WTC11 (cell line): Measurements from ENCODE around the gene PLCB3. TPM values are rescaled to one million over a fixed set of nuclear protein-coding genes. Genes with fewer than 3 reads are reported as not detected.

Experiments used
- ATAC-seq: fragments of 200-7000 bp; cut with Tn5 transposase; 2 replicates; pipeline ENCODE4 v1.10.0; 2021; ENCODE audit warnings: mild to moderate bottlenecking, moderate library complexity
- CTCF ChIA-PET: fragments of 300-600 bp; sonication (Branson Sonifier 250); formaldehyde crosslinking; loops from one replicate; lab custom pipeline; 2021; ENCODE audit warnings: antibody characterized with exemption; lab: Charles Lee
- POLR2A ChIA-PET: fragments of 350-600 bp; sonication (Branson Sonifier 250); formaldehyde crosslinking; loops from one replicate; lab custom pipeline; 2021; ENCODE audit warnings: antibody characterized with exemption; lab: Charles Lee
- DNase-seq: peaks from one replicate; pipeline ENCODE4 v3.0.0; 2021; ENCODE audit warnings: low spot score
- H3K27ac Mint-ChIP-seq: 2 replicates; pipeline ENCODE4 v1.8.0; 2021; ENCODE audit warnings: mixed read lengths
- H3K27me3 Mint-ChIP-seq: 2 replicates; pipeline ENCODE4 v1.8.0; 2021; ENCODE audit warnings: low read depth, mild to moderate bottlenecking, moderate library complexity, mixed read lengths
- H3K36me3 Mint-ChIP-seq: 2 replicates; pipeline ENCODE4 v1.8.0; 2021; ENCODE audit warnings: mixed read lengths
- H3K4me1 Mint-ChIP-seq: 2 replicates; pipeline ENCODE4 v1.8.0; 2022; ENCODE audit warnings: mixed read lengths
- H3K4me3 Mint-ChIP-seq: 2 replicates; pipeline ENCODE4 v1.8.0; 2021; ENCODE audit warnings: mild to moderate bottlenecking, moderate library complexity, mixed read lengths
- H3K9me3 Mint-ChIP-seq: 2 replicates; pipeline ENCODE4 v1.8.0; 2021; ENCODE audit warnings: mixed read lengths
- ATF1 ChIP-seq: sonication (generic); formaldehyde crosslinking; IDR thresholded peaks from 2 replicates; pipeline ENCODE4 v1.8.1; 2023; ENCODE audit warnings: mild to moderate bottlenecking, moderate library complexity, missing genetic modification reagents
- ETV6 ChIP-seq: sonication (generic); formaldehyde crosslinking; IDR thresholded peaks from 2 replicates; pipeline ENCODE4 v1.8.1; 2022; ENCODE audit warnings: mild to moderate bottlenecking, missing genetic modification reagents
- JAZF1 ChIP-seq: fragments of 250-450 bp; sonication (Bioruptor Pico); IDR thresholded peaks from 2 replicates; pipeline ENCODE4 v1.9.0; 2021; ENCODE audit warnings: moderate library complexity, mild to moderate bottlenecking, inconsistent platforms
- MYBL2 ChIP-seq: sonication (generic); formaldehyde crosslinking; IDR thresholded peaks from 2 replicates; pipeline ENCODE4 v1.8.1; 2023; ENCODE audit warnings: mild to moderate bottlenecking, moderate library complexity, missing genetic modification reagents
- NFYB ChIP-seq: sonication (generic); formaldehyde crosslinking; conservative IDR thresholded peaks from 2 replicates; pipeline ENCODE4 v1.8.0; 2022; ENCODE audit warnings: low read depth, missing genetic modification reagents
- TEAD4 ChIP-seq: sonication (generic); formaldehyde crosslinking; IDR thresholded peaks from 2 replicates; pipeline ENCODE4 v1.8.0; 2022; ENCODE audit warnings: mild to moderate bottlenecking, missing genetic modification reagents
- ZNF138 ChIP-seq: sonication (generic); formaldehyde crosslinking; conservative IDR thresholded peaks from 2 replicates; pipeline ENCODE4 v1.8.1; 2022; ENCODE audit warnings: mild to moderate bottlenecking, moderate library complexity, missing genetic modification reagents
- ZNF219 ChIP-seq: sonication (generic); formaldehyde crosslinking; IDR thresholded peaks from 2 replicates; pipeline ENCODE4 v1.8.0; 2023; ENCODE audit warnings: missing genetic modification reagents, mild to moderate bottlenecking, borderline replicate concordance
- ZNF317 ChIP-seq: sonication (generic); formaldehyde crosslinking; IDR thresholded peaks from 2 replicates; pipeline ENCODE4 v1.8.1; 2023; ENCODE audit warnings: low read depth, mild to moderate bottlenecking, moderate library complexity, missing genetic modification reagents, borderline replicate concordance
- total RNA-seq: library from RNA; stranded (reverse); gene quantifications from 3 replicates; pipeline ENCODE4 v1.2.3, GENCODE V29; 2021
- TF ChIP-seq, protein P1 (sequence below): fragments of 250-450 bp; sonication (Bioruptor Pico); IDR thresholded peaks from 2 replicates; pipeline ENCODE4 v1.9.0; 2021; ENCODE audit warnings: mild to moderate bottlenecking
- TF ChIP-seq, protein P2 (sequence below): sonication (generic); formaldehyde crosslinking; IDR thresholded peaks from 2 replicates; pipeline ENCODE4 v1.8.0; 2022; ENCODE audit warnings: missing genetic modification reagents
- TF ChIP-seq, protein P3 (sequence below): fragments of 250-450 bp; sonication (Bioruptor Pico); IDR thresholded peaks from 2 replicates; pipeline ENCODE4 v1.9.0; 2021; ENCODE audit warnings: mild to moderate bottlenecking

PLCB3 gene
- total RNA-seq, 1 experiment from 2014 or later: 97.4 TPM

DNA sequence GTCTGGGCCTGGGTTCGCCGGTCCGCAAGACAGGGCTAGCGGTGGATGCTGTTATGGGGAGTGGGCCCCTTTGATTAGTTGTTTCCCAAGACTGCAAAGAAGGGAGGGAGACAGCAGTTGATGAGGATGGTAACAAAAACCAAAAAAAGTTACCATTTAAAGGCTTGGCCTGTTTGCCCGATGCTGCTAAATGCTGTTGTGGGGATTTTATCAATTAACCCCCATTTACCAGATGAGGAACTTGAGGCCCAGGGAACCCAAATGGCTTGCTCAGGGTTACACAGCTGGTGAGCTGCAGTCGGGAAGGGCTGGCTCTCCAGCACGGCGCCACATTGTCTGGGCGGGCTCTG is 28.7 kb upstream of the PLCB3 start:
- DNase-seq (no peak), ATAC-seq (no peak)
- no peaks in the 10 kb centered on the region for H3K9me3 Mint-ChIP-seq
- H3K27ac Mint-ChIP-seq: no peak overlapping the region
- no peak overlapping the region for H3K4me3 Mint-ChIP-seq
- POLR2A ChIA-PET: interaction anchor here (0.6 to 0.8 kb wide), 2 partner anchors 8 to 21 kb away, joined by 3 to 5 read pairs; no protein-coding TSS in a partner anchor
- no peaks in the 10 kb centered on the region for H3K27me3 Mint-ChIP-seq
- TF ChIP-seq ATF1 (CRISPR knock-in tag) (no peak), NFYB (no peak), ETV6 (CRISPR knock-in tag) (no peak), TEAD4 (CRISPR knock-in tag) (no peak), ZNF317 (CRISPR knock-in tag) (no peak), ZNF219 (CRISPR knock-in tag) (no peak), JAZF1 (no peak)
- TF ChIP-seq, protein P1, sequence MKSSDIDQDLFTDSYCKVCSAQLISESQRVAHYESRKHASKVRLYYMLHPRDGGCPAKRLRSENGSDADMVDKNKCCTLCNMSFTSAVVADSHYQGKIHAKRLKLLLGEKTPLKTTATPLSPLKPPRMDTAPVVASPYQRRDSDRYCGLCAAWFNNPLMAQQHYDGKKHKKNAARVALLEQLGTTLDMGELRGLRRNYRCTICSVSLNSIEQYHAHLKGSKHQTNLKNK (CRISPR knock-in tag): no peak
- TF ChIP-seq, protein P2, sequence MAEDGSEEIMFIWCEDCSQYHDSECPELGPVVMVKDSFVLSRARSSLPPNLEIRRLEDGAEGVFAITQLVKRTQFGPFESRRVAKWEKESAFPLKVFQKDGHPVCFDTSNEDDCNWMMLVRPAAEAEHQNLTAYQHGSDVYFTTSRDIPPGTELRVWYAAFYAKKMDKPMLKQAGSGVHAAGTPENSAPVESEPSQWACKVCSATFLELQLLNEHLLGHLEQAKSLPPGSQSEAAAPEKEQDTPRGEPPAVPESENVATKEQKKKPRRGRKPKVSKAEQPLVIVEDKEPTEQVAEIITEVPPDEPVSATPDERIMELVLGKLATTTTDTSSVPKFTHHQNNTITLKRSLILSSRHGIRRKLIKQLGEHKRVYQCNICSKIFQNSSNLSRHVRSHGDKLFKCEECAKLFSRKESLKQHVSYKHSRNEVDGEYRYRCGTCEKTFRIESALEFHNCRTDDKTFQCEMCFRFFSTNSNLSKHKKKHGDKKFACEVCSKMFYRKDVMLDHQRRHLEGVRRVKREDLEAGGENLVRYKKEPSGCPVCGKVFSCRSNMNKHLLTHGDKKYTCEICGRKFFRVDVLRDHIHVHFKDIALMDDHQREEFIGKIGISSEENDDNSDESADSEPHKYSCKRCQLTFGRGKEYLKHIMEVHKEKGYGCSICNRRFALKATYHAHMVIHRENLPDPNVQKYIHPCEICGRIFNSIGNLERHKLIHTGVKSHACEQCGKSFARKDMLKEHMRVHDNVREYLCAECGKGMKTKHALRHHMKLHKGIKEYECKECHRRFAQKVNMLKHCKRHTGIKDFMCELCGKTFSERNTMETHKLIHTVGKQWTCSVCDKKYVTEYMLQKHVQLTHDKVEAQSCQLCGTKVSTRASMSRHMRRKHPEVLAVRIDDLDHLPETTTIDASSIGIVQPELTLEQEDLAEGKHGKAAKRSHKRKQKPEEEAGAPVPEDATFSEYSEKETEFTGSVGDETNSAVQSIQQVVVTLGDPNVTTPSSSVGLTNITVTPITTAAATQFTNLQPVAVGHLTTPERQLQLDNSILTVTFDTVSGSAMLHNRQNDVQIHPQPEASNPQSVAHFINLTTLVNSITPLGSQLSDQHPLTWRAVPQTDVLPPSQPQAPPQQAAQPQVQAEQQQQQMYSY (CRISPR knock-in tag): no peak
- TF ChIP-seq, protein P3, sequence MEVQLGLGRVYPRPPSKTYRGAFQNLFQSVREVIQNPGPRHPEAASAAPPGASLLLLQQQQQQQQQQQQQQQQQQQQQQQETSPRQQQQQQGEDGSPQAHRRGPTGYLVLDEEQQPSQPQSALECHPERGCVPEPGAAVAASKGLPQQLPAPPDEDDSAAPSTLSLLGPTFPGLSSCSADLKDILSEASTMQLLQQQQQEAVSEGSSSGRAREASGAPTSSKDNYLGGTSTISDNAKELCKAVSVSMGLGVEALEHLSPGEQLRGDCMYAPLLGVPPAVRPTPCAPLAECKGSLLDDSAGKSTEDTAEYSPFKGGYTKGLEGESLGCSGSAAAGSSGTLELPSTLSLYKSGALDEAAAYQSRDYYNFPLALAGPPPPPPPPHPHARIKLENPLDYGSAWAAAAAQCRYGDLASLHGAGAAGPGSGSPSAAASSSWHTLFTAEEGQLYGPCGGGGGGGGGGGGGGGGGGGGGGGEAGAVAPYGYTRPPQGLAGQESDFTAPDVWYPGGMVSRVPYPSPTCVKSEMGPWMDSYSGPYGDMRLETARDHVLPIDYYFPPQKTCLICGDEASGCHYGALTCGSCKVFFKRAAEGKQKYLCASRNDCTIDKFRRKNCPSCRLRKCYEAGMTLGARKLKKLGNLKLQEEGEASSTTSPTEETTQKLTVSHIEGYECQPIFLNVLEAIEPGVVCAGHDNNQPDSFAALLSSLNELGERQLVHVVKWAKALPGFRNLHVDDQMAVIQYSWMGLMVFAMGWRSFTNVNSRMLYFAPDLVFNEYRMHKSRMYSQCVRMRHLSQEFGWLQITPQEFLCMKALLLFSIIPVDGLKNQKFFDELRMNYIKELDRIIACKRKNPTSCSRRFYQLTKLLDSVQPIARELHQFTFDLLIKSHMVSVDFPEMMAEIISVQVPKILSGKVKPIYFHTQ: no peak
- TF ChIP-seq, all 79 proteins: peak for 0
- CTCF ChIA-PET: interaction anchor here (2.1 kb wide), 1 partner anchor 18 kb away, joined by 7 read pairs; no protein-coding TSS in a partner anchor
- Mint-ChIP-seq H3K36me3 (no peaks in the 10 kb centered on the region), H3K4me1 (peaks cover 15% of the 10 kb centered on the region)

DNA sequence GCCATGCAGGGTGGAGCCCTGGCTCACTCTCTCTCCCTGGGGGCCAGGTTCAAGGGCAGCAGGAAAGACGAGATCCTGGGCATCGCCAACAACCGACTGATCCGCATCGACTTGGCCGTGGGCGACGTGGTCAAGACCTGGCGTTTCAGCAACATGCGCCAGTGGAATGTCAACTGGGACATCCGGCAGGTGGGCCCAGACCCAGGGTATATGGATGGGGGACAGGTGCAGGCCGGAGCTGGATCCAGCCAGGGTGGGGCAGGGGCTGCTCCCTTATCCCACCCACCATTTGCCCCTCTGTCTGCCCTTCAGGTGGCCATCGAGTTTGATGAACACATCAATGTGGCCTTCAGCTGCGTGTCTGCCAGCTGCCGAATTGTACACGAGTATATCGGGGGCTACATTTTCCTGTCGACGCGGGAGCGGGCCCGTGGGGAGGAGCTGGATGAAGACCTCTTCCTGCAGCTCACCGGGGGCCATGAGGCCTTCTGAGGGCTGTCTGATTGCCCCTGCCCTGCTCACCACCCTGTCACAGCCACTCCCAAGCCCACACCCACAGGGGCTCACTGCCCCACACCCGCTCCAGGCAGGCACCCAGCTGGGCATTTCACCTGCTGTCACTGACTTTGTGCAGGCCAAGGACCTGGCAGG is 28.2 kb upstream of the PLCB3 start:
- ATAC-seq (no peak), DNase-seq (no peak)
- ChIA-PET POLR2A (interaction anchor here (0.6 to 1.0 kb wide), 3 partner anchors 9 to 22 kb away, joined by 3 to 5 read pairs (median 5); no protein-coding TSS in a partner anchor), CTCF (interaction anchor here (1.0 to 2.1 kb wide), 2 partner anchors 18 to 19 kb away, joined by 3 to 7 read pairs; no protein-coding TSS in a partner anchor)
- H3K36me3 Mint-ChIP-seq: no peaks in the 10 kb centered on the region
- no peak overlapping the region for H3K27ac Mint-ChIP-seq
- H3K4me1 Mint-ChIP-seq: peaks cover 15% of the 10 kb centered on the region
- H3K27me3 Mint-ChIP-seq: no peaks in the 10 kb centered on the region
- no peak for TF ChIP-seq ZNF138 (CRISPR knock-in tag)
- TF ChIP-seq, protein P2 (CRISPR knock-in tag): no peak
- TF ChIP-seq MYBL2 (CRISPR knock-in tag): no peak
- no peaks in the 10 kb centered on the region for H3K9me3 Mint-ChIP-seq
- no peak overlapping the region for H3K4me3 Mint-ChIP-seq
